HG02852 (cell line): ENCODE data around the gene TCN2.
"Not testable (repeated sequence)": the region's sequence is repeated elsewhere in the genome, so short reads cannot be mapped to it uniquely, and the experiment has no call there.

Experiments
- ATAC-seq: cut with Tn5 transposase; IDR thresholded peaks from one replicate; pipeline ENCODE4 v1.9.1; 2021; ENCODE audit warnings: mild to moderate bottlenecking, moderate library complexity; ENCODE audit not compliant: unreplicated experiment

TCN2 gene

DNA sequence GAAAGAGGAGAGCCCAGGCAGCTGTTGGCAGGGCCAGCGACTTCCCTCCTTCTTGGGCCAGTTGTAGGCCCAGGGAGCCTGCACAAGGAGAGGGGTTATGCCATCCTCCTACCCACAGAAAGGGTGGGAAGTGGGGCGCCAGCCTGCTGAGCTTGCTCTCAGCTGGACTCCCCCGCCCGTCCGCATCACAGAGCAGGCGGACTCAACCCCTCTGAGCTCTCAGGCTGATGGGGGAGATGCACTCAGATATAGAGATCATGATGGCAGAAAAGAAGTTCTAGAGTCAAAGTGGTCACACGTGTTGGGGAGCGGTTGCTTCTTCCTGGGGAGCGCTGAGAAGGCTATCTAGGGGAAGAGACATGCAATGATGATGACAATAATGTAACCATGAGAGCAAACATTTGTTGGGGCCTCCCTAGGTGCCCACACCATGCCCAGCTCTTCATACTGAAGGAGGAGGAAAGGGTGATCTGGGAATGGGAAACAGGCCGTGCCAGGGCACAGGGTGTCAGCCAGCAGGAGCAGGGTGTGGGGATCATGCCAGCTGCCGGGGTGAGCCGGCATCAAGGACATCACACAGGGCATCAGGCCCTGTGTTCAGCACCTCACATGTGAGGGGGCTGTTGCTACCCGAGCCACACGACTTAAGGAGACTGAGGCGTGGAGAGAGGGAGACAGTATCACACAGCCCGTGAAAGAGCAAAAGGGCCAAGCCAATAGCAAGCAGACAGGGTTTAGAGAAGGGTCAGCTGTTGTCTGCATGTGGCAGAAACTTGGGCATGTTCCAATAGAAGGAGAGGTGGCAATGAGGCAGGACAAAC, 36.3 kb downstream of the TCN2 start:
- ATAC-seq = no peak

DNA sequence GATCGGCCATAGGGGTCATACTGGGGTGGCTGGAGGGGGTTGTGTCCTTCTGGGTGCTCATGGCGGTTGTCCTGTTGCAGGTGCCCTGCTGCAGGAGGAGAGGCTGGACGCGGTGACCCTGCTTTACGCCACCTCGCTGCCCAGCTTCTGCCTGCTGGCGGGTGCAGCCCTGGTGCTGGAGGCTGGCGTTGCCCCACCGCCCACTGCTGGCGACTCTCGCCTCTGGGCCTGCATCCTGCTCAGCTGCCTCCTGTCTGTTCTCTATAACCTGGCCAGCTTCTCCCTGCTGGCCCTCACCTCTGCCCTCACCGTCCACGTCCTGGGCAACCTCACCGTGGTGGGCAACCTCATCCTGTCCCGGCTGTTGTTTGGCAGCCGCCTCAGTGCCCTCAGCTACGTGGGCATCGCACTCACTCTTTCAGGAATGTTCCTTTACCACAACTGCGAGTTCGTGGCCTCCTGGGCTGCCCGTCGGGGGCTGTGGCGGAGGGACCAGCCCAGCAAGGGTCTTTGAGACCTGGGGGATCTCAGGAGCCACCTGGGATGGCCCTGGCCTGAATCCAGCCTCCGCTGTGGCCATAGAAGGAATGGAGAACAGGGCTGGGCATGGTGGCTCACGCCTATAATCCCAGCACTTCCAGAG, 39.7 kb downstream of the TCN2 start:
- no peak for ATAC-seq

- ATAC-seq = no peak
These were observed 40.6 kb downstream of the TCN2 start for GRCh38 chr22:30647536-30647935.

DNA sequence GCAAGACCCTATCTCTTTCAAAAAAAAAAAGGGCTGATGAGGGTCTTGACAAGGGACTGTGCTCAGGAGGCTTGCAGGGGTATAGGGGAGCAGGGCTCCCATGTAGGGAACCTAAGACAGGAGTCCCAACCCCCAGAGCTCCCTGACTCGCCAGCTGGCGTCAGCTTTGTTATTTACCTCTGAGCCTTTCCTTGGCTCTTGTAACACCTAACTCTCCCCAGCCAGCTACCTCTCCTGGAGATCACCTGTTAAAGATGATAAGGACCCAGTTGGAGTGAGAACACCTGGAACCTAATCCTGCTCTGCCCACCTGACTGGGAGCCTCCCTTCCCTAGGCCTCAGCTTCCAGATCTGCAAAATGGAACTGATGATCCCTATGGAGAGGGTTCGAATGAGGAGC, 41.9 kb downstream of the TCN2 start:
- ATAC-seq = no peak

DNA sequence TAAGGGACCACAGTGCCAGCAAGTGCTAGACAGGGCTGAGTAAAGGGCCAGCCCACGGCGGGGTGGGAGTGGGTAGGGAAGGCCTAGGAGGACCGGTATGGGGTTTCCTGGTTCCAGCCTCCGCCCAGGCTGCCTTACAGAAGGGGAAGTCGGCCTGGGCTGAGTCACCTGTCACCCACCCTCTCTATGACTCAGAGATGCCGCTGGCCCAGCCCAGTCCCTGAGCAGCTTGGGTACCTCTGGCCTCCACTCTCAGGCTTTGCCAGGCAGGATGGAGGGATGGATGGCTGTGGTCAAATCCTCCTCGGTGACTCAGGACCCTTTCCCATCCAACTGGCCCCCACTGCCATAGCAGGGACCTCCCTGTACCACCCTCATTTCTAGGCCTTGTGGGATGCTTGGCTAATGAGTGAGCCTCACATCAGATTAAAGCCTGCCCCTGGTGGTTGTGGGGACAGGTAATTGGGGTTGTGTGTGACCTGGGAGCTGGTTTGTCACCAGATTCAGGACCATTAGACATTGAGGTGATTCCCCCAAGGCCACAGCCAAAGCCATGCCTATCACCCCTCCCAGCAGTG, 42.5 kb downstream of the TCN2 start:
- peak; percentile 68 for ATAC-seq

DNA sequence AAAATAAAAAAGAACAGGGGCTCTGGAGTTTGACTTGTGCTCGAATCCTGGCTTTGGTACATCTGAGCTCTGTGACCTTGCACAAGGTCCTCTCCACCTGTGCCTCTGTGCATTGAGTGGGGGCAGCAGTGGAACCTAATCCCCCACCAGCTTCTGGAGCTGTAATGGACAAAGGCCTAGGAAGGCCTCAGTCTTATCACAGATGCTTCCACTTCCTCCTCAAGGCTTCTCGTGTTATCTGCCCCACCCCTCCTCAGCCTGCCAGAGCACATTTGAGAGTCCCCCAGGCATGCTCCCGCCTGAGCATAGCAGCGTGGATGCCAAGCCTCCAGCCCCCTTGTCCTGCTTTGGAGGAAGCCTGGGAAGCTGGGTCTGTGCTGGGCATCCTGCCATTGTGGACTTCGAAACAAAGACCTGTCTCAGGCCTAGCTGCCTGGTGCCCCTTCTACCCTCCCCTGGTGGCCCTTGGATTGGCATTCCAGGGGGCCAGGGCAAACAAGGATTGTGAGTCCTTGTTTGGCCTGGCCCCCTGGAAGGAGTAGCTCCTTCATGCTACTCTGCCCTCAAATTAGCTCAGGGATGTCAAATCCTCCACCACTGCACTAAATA, 43.6 kb downstream of the TCN2 start:
- no peak for ATAC-seq

- no peak for ATAC-seq
These were observed 45.9 kb downstream of the TCN2 start for GRCh38 chr22:30652852-30653251.

- no peak for ATAC-seq
These were observed 47.4 kb downstream of the TCN2 start for GRCh38 chr22:30654361-30654760.

- no peak for ATAC-seq
These were observed 48.6 kb downstream of the TCN2 start for GRCh38 chr22:30655532-30655931.

- ATAC-seq = no peak
These were observed 55.1 kb downstream of the TCN2 start for GRCh38 chr22:30662040-30662439.

- no peak for ATAC-seq
These were observed 57.8 kb downstream of the TCN2 start for GRCh38 chr22:30664798-30665197.

DNA sequence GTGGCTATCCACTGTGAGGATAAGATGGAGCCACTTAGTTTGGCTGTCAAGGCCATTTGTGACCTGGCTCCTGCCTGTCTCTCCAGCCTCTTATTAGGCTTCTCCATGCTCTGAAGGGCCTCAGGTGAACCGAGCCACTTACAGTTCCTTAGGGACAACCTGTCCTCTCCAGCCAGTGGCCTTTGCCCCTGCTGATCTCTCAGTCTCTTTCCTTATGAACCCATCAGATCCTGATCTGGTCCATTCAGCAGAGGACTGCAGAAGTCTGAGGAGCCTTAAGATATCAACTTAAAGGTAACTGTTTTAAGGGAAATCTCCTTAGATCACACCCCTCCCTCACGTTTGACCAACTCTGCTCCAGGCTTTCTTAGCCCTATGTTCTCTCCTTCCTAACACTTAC, 58.3 kb downstream of the TCN2 start:
- ATAC-seq = no peak

- no peak for ATAC-seq
These were observed 58.8 kb downstream of the TCN2 start for GRCh38 chr22:30665786-30666185.

DNA sequence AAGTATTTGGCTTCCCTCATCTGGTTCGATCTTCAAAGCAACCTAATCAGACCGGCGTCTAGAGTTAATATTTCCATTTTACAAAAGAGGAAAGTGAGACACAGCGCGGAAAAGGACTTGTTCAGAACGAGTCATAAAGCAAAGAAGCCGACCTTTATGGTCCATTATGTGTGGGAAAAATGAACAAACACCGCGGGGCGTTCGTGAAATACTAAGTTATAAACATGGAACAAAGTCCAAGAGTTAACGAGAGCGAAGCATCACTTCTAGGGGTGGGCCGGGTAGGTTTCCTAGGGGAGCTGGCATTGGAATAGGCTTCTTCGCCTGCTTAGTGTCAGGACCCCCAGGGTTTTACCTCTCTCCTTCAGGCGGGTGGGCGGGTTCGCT, 60.1 kb downstream of the TCN2 start:
- ATAC-seq = no peak

- peak; percentile 87 for ATAC-seq
These were observed 60.8 kb downstream of the TCN2 start, which contains the start of gene DUSP18 for GRCh38 chr22:30667494-30668385. Gene DUSP18, minus strand, starts transcription at chr22:30667875. Its CDS starts 3,872 bp downstream, at chr22:30664003.

- no peak for ATAC-seq
These were observed 61.4 kb downstream of the TCN2 start for GRCh38 chr22:30668386-30668710.

DNA sequence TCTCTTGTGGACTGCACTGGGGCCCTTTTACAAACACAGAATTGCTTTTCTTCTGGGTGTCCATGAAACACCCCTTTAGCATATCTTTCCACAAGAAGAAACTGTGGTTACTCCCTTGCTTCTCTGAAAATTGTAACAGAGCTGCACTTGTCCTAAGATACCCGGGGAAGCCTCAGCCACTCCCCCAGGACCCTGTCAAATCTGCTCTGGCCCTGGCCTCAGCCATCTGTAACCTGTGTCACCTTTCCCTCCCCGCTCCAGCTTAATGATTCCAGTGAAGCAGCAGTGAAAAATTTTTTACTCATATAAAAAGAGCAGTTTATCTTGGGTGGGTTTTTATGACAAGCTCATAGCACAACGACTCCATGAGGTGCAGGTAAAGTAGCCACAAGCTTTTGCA, 64.1 kb downstream of the TCN2 start:
- ATAC-seq = no peak

DNA sequence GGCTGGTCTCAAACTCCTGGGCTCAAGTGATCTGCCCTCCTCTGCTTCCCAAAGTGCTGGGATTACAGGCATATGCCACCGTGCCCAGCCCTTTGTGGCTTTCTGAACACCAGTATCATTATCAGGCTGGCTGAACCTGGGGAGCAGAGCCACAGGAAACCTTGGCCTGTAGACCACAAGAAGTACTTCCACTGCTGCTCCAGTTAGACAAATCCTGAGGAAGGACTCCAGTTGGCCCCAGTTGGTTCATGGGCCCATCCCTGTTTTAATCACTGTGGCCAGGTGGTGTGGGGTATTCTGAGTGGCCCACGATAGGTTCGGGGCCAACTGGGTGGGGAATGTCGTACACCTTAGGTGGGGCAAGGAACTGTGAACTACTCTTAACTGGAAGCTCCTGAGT, 66.2 kb downstream of the TCN2 start:
- no peak for ATAC-seq

DNA sequence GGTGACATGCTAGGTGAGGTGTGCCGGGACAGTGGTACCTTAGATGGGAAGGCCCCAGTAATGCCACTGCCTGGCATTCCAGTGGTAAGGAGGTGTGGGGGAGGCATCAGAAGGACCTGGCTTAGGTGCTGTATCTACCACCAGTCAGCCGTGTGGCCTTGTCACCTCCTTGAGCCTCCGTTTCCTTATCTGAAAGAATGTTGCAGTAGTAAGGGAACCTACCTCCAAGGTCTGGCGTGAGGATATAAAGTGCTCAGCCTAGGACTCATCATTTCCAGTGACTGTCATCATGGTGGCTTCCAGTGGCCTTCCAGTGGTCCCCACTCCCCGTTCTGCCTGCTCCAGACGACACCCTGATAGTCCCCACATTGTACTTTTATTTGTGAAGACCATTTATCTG, 67.5 kb downstream of the TCN2 start:
- ATAC-seq = no peak

GRCh38 chr22:30675436-30675835, 68.5 kb downstream of the TCN2 start:
- ATAC-seq = no peak

DNA sequence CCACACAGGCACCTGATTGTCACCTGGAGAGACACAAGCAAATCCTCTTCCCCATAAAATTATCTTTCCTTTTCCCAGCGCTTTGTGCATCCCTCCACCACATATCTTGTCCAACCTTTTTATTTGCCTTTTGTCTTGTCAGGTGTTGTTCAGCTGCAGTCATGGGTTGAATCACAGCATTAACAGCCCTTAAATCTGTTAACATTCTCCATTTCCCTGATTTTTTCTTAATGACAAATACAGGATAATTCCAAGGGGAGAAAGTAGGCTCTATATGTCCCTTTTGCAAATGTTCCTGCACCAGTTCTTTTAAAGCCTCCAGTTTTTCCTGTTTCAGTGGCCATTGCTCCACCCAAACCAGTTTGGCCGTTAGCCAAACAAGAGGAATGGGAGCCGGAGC, 69.6 kb downstream of the TCN2 start:
- ATAC-seq = not testable (repeated sequence)
